ENCODE data around the gene CITED2.
A peak's percentile ranks its signal among the peaks of the same experiment; 100 is the strongest.
"Not testable (repeated sequence)": the region's sequence is repeated elsewhere in the genome, so short reads cannot be mapped to it uniquely, and the experiment has no call there.

CITED2 gene

DNA sequence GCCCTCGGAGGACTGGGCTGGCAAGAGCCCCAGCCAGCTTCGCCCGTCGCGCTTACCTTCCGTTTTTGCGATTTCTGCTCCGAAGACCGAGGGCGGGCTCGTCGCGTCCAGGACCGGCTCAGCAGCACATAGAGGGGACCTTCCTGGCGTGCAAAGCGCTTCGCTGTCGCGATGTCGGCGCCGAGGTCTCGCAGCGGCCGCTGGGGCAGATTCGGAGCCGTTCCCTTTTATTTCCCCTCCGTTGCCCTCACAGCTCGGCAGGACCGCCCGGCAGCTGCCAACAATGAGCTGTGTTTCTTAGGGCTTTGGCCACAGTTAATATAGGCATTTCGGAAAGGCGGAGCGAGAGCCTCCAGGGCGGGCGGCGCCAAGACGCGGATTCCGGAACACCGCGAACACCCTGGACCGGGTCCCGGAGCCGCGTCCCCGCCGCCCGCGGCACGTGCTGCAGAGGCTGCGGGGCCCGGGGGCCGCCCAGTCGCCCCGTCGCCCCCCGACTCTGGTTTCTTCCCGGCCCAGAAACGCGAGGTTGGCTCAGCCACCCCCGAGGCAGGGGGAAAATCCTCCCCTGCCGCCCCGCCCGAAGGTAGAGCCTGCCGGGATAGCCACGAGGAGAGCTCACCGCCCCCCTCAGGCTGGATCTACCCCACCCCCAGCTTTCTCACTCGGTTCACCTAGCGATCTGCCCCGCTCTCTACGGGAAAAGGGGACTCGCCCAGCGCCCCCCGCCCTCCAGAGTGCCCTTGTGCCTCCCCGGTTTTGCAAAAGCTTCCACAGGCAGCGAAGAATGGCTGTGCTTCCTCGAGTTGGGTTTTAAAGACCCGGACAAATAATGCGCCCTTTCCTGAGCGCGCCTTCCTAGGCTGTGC is at the start of gene CITED2:
TSS of gene CITED2 (minus strand) at position 292 of the 869 bp plus-strand sequence. CDS start 704 bp downstream, outside the sequence.
- DNase-seq: peak; percentile 92

GRCh38 chr6:139423037-139423703 is 48.7 kb upstream of the CITED2 start:
- no peak for DNase-seq

DNA sequence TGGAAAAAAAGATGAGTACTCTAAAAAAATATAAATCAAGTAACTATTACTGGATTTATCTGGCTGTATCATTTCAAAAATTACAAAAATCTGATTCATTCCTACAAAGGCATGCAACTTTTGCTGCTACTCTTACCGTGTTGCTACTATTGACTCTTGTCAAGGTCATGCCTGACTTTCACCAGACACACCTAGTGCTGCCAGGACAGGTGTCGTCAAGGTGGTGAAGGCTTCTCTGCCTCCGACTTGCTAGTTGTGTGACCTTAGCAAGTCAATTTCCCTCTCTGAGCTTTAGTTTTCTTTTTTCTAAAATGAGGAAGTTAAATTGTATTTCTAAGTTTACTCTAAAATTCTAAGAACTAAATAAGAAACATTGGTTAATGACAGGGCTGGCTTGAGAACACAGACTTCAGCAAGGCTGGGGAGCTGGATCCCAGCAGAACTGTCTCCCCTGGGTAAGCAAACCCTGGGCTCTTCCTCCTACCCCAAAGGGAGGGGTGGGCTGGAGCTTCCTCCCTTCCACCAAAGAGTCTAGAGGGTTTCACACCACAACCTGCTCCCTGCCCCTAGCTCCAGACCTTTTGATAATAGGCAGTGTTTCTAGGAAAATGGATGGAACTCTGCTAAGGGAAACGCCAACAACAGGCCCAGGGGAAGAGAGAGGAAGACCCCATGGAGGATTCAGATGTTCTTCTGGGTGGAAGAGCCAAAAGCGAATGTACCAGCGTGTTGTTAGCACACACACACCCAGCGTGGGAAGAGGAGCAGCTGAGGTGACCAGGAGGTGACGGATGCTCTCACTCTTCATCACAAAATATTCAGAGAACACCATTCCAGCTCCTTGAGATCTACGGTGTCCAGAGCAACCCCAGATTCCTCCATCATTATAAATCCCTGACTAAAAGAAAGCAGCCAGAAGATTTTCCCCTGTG is 47.9 kb upstream of the CITED2 start:
- DNase-seq: no peak

DNA sequence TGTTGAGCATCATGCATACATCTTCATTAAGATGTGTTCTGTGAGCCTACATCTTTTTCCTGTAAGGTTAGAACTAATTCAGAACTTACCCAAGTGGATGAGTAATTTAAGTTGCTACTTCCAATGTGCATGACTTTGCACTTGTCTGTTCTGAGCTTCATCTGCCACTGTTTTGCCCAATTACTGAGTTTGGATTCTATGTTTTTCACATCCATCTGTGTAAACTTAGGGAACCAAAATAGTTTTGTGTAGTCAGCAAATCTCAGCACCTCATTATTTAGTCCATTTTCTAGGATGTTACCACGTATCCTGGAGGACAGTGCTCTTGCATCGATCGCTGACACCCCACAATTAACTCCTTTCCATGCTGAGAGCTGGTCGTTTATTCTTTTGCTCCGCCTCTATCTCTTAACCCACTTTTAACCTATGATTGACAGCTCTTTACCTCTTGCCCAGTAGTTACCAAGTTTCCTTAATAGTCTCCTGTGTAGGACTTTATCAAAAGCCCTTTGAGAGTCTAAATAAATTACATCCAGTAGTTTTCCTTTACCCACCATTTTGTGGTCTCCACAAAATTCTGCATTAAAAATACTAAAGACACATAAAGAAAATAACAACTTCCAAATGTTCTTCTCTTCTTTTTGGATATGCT is 44.2 kb upstream of the CITED2 start:
- no peak for DNase-seq

DNA sequence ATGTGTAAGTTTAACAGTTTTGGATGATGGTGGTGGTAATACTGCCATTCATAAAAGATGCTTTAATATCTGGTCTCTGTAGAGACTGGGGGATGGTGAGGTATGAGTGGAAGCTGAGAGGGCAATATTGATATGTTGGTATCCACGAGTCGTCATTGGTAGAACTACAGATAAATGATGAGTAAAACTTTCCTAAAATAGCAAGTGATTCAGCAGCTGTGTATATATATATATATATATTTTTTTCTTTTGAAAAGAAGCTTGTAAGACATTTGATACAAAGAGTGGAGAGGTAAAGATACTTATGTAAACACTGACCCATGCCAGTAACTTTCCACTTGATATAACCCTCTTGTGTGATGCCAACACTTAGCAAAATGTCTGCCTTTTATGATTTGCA is 41.7 kb upstream of the CITED2 start:
- no peak for DNase-seq

GRCh38 chr6:139415365-139415764 is 40.9 kb upstream of the CITED2 start:
- no peak for DNase-seq

- not testable (repeated sequence) for DNase-seq
Observed at GRCh38 chr6:139412103-139412502, 37.7 kb upstream of the CITED2 start.

GRCh38 chr6:139409026-139409425 is 34.6 kb upstream of the CITED2 start:
- no peak for DNase-seq

- no peak for DNase-seq
Observed at GRCh38 chr6:139407718-139408222, 33.3 kb upstream of the CITED2 start.

DNA sequence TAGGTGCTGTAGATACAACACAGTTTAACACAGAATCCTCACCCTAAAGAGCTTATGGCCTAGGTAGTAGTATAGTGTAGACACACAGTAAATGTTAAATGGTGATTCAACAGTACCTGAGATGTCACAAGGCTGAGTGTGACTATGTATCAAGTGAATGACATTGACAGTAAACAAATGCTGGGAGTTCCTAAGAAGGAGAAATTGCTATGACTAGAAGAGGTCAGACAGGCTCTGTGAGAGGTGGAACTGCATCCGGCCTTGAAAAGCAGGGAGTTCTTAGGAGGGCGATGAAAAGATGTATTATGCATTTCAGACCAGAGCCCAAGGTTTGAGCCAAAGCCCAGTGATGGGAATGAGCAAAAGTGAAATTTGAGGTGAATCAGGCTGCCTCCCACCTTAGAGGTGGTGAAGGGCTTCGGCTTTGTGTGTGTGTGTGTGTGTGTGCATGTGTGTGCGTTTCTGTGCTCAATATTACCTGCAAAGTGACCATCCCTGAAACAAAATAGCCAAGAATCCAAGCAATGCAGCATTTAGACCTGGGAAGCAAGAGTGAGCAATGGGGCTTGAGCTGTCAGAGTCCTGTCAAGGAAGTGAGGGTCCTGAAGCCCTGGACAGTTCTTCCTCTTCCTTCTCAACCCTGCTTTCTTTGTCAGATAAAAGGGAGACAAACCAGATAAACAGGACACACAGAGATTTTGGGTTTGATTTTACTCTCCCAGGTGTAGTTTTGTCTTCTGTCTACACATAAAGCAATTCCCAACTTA is 32.3 kb upstream of the CITED2 start:
- no peak for DNase-seq

DNA sequence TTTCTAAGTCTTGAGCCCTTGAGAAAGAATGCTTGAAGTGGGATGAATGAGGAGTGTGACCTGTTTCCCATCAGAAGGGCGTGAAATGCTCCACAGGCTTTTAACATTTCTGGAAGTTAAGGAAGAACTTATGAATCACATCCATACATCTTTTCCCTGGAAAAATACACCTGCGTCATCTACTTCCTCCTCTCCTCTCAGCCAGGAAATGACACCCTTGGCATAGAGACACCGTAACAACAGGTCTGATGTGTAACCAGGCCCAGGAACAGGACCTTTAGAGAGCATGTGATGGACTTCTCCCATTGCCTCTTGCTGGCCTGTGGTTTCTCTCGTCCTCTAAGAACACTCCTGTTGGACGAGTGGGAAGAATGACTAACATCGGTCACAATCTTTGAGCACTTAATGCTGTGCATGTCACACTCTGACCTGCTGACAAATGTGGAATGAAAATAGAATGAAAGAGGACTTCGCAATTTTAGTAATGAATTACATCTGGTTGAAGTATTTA is 28.5 kb upstream of the CITED2 start:
- no peak for DNase-seq

DNA sequence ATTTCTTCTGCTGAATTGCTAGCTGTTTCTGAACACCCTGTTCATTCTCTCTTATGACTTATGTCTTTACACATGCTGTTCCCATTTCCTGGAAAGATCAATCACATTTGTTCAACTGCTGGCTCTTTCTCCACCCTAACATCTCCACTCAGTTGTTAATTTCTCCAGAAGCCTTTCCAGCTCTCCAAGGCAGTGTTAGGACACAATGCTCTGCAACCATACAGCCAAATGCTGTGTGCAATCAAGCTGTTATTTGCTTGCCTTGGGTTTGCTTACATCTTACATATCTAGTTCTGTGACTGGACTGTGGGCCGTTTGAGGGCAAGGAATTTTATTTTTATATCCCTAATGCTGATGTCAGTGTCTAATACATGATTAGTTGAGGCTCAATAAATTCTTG is 24.2 kb upstream of the CITED2 start:
- no peak for DNase-seq

DNA sequence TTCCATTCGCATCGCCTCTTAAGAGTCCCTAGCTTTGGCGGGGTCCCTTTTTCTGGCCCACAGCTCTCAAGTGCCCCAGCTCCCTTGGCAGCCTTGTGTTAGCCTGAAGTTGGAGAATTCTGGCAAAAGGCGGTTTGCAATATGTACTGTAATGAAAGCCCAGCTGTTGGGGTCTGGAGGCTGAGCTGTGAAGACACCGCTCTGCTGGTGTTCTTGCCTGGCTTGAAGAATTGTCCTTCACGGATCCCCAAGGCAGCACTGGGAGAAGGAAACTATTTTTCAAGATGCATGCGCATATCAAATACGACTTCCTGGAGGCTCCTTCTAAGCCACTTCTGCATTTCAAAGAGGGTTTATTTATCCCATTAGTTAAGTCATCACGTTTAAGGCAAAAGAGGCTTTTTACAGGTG is 21.4 kb upstream of the CITED2 start:
- DNase-seq: no peak

DNA sequence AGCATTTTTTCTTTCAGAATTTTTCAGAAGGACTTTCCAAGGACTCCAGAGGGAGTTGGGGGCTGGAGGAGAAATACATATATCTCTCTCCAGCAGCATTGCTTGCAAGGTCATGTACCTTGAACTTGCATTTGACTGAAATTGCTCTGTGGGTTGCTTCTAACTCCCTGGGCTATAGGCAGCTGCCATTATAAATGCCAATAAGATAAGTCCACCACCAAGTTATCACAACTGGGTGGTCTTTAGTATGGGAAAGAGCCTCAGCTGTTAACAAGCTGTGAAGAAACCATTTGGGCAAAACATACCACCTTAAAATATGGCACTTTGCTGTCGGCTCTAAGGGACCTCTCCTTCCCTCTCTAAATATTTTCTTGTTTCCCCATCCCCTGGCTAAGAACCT is 20.9 kb upstream of the CITED2 start:
- no peak for DNase-seq

- DNase-seq: no peak
Observed at GRCh38 chr6:139394027-139394649, 19.7 kb upstream of the CITED2 start.

DNA sequence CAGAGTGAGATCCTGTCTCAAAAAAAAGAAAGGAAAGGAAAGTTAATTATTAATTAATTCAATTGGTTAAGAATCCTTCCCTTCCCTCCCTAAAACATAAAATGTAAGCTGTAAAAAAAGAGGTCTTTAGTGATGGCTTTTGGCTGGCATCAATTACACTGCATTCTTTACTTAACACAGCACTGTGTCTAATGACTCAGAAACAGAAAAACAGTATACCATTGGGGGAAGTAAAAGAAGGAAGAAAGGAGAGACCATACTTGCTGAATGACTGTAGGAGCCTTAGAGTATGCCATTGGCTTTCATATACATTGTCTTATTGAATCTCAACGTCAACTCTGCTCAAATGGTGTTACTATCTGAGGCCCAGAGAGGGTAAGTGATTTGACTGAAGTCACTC is 18.3 kb upstream of the CITED2 start:
- no peak for DNase-seq

DNA sequence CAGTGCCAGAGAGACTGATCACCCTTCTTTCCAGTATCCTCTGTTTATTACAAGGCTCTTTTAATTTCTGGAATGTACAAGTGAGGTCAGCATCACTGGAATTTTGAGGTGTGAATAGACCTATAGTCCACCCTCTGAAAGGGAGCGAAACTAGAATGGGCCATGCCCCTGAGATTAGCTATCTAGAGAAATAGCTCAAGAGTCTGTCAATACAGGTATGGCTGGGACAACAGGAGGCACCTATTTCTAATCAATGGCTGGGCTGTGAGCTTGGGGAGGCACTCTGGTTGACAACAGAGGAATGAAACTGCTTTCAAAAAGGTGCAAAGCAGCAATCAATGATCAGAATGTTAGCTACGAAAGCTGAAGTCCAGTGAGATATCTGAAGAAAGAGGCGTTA is 17.3 kb upstream of the CITED2 start:
- DNase-seq: no peak

DNA sequence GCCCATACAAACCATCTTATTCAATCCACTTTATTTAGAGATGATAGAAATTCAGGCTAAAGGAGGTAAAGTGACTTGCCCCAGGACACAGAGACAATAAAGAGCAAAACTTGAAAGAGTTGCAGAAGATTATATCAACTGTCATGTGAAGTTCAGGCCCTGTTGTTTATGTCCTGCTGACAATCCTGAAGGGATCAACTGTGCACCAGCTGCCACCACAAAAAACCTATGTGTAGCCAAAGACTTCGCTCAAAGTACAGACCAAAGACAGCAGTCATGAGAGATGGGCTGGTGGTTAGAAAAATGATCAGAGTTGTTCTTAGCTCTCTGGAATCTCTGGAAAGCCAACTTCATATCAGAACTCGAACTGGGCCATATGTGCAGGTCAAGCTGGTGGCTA is 16.0 kb upstream of the CITED2 start:
- no peak for DNase-seq

GRCh38 chr6:139388384-139388783 is 13.9 kb upstream of the CITED2 start:
- no peak for DNase-seq

GRCh38 chr6:139386404-139386803 is 12.0 kb upstream of the CITED2 start:
- no peak for DNase-seq

Data from activated CD4-positive, alpha-beta T cell treated with anti-CD3 and anti-CD28 coated beads for 48 hours (primary cell).